Measurements from ENCODE around the gene SAP30L. TPM values are rescaled to one million over a fixed set of nuclear protein-coding genes. Genes with fewer than 3 reads are reported as not detected.

Gene SAP30L
- total RNA-seq, 1 experiment from 2014 or later, result 53.0 TPM

GRCh38 chr5:154459015-154459414 lies 13.2 kb downstream of the SAP30L start:
- H2AFZ ChIP-seq, result no peak overlapping the region
- ChIA-PET POLR2A (ENCODE audit: unreplicated experiment) (no interaction called here), CTCF (no interaction called here)
- no peaks in the 10 kb centered on the region for H3K9me2 ChIP-seq (ENCODE audit: insufficient read depth)
- H3K4me2 ChIP-seq, result no peak overlapping the region
- no peak for DNase-seq
- no peaks in the 10 kb centered on the region for H3K79me2 ChIP-seq (ENCODE audit: low read depth)
- BruUV-seq (replicated peaks), result no TSS peak
- H3K4me1 ChIP-seq (replicated peaks; ENCODE audit: insufficient read depth), result no peaks in the 10 kb centered on the region
- H3K9me3 ChIP-seq (ENCODE audit: insufficient read depth, low read depth), result no peaks in the 10 kb centered on the region
- intact Hi-C loops (cut with micrococcal nuclease; ENCODE audit: unreplicated experiment), result no loop called here
- peaks cover 7% of the 10 kb centered on the region; the same call in 1 of the 2 replicates for H3F3A ChIP-seq (ENCODE audit: insufficient read depth, low read depth)
- TF ChIP-seq EZH2 (IDR thresholded peaks at IDR 0.05; ENCODE audit: low read depth) (no peak), CTCF (conservative IDR thresholded peaks at IDR 0.05) (no peak)
- H3K4me3 ChIP-seq, result no peak overlapping the region
- no peak overlapping the region for H3K27ac ChIP-seq
- no peaks in the 10 kb centered on the region for H4K20me1 ChIP-seq (ENCODE audit: insufficient read depth)
- no peaks in the 10 kb centered on the region for H3K27me3 ChIP-seq (ENCODE audit: insufficient read depth, low read depth)
- peaks cover 12% of the 10 kb centered on the region; the same call in 1 of the 2 replicates for H3K36me3 ChIP-seq (ENCODE audit: low read depth)

GRCh38 chr5:154460172-154460571 lies 14.4 kb downstream of the SAP30L start:
- H3K4me2 ChIP-seq, result no peak overlapping the region
- H3K27ac ChIP-seq, result no peak overlapping the region
- H3K4me3 ChIP-seq, result no peak overlapping the region
- H3K9me3 ChIP-seq (ENCODE audit: insufficient read depth, low read depth), result no peaks in the 10 kb centered on the region
- no peak for DNase-seq
- no peaks in the 10 kb centered on the region for H3K9me2 ChIP-seq (ENCODE audit: insufficient read depth)
- peaks cover 5% of the 10 kb centered on the region; the same call in 1 of the 2 replicates for H3K36me3 ChIP-seq (ENCODE audit: low read depth)
- no peak overlapping the region for H2AFZ ChIP-seq
- intact Hi-C loops (cut with micrococcal nuclease; ENCODE audit: unreplicated experiment), result loop anchor here (5.0 kb wide), 1 partner anchor 388 kb away; no protein-coding TSS in a partner anchor
- no peaks in the 10 kb centered on the region for H3K27me3 ChIP-seq (ENCODE audit: insufficient read depth, low read depth)
- H4K20me1 ChIP-seq (ENCODE audit: insufficient read depth), result no peaks in the 10 kb centered on the region
- no peaks in the 10 kb centered on the region for H3K79me2 ChIP-seq (ENCODE audit: low read depth)
- TF ChIP-seq CTCF (conservative IDR thresholded peaks at IDR 0.05) (no peak), EZH2 (IDR thresholded peaks at IDR 0.05; ENCODE audit: low read depth) (no peak)
- peaks cover 7% of the 10 kb centered on the region; the same call in 1 of the 2 replicates for H3F3A ChIP-seq (ENCODE audit: insufficient read depth, low read depth)
- POLR2A ChIA-PET (ENCODE audit: unreplicated experiment), result interaction anchor here (0.9 kb wide), 1 partner anchor 238 kb away, joined by 7 read pairs; no protein-coding TSS in a partner anchor
- no TSS peak for BruUV-seq (replicated peaks)
- CTCF ChIA-PET, result no interaction called here
- H3K4me1 ChIP-seq (replicated peaks; ENCODE audit: insufficient read depth), result 0 out of 2 replicates have a peak, but pooled peaks cover 4% of the 10 kb centered on the region

GRCh38 chr5:154461531-154461930 lies 15.7 kb downstream of the SAP30L start:
- POLR2A ChIA-PET (ENCODE audit: unreplicated experiment), result interaction anchor here (0.7 kb wide), 1 partner anchor 267 kb away, joined by 20 read pairs; no protein-coding TSS in a partner anchor
- DNase-seq, result peak in 1 of 2 experiments; percentile 15
- intact Hi-C loops (cut with micrococcal nuclease; ENCODE audit: unreplicated experiment), result loop anchor here (5.0 kb wide), 1 partner anchor 389 kb away; no protein-coding TSS in a partner anchor

More at GRCh38 chr5:154461531-154461930, 15.7 kb downstream of the SAP30L start:
- Histone ChIP-seq H3K9me2 (ENCODE audit: insufficient read depth) (no peaks in the 10 kb centered on the region), H3K4me3 (no peak overlapping the region), H3K36me3 (ENCODE audit: low read depth) (peaks cover 1% of the 10 kb centered on the region; the same call in 1 of the 2 replicates), H4K20me1 (ENCODE audit: insufficient read depth) (no peaks in the 10 kb centered on the region), H2AFZ (no peak overlapping the region), H3K27me3 (ENCODE audit: insufficient read depth, low read depth) (no peaks in the 10 kb centered on the region), H3K9me3 (ENCODE audit: insufficient read depth, low read depth) (no peaks in the 10 kb centered on the region), H3K4me1 (replicated peaks; ENCODE audit: insufficient read depth) (peaks cover 15% of the 10 kb centered on the region), H3K79me2 (ENCODE audit: low read depth) (no peaks in the 10 kb centered on the region), H3F3A (ENCODE audit: insufficient read depth, low read depth) (peaks cover 7% of the 10 kb centered on the region; the same call in 1 of the 2 replicates), H3K4me2 (no peak overlapping the region), H3K27ac (no peak overlapping the region)
- TF ChIP-seq CTCF (conservative IDR thresholded peaks at IDR 0.05), result peak; percentile 40; the same call in 1 of the 2 replicates
- TF ChIP-seq EZH2 (IDR thresholded peaks at IDR 0.05; ENCODE audit: low read depth), result no peak
- CTCF ChIA-PET, result interaction anchor here (0.7 kb wide), 1 partner anchor 389 kb away, joined by 4 read pairs; no protein-coding TSS in a partner anchor
- BruUV-seq (replicated peaks), result no TSS peak

Measured in PC-9 (cell line).